ENCODE measurements around the gene BSN. TPM values are rescaled to one million over a fixed set of nuclear protein-coding genes. Genes with fewer than 3 reads are reported as not detected.

BSN gene
- total RNA-seq, 2 donors from 2014 or later: 0.17 to 0.21 TPM

DNA sequence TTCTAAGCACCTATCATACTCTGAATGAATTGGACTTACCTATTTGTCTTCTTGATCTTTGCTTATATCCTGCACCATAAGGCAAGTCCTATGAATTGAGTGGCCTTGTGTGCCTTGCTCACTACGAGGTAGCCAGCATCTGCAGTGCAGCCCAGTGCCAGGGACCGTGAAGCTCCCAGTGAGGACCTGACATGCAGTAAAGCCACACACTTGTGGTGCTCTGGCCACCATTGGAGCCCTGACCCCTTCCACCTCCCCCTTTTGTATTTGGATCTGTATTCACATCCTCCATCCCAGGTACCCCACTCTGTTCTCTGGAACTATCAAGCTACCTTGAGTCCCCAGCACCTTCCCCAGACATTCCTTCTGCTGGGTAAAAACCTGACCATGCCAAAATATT lies 52.1 kb downstream of the BSN start:
- H3K27ac ChIP-seq: no peak overlapping the region
- DNase-seq: no peak
- intact Hi-C loops (cut with DNase I): no loop called here
- no peaks in the 10 kb centered on the region for H3K4me1 ChIP-seq
- no peaks in the 10 kb centered on the region for H3K27me3 ChIP-seq
- no peaks in the 10 kb centered on the region for H3K9me3 ChIP-seq
- TF ChIP-seq CTCF (IDR thresholded peaks at IDR 0.05): no peak
- no peaks in the 10 kb centered on the region for H3K36me3 ChIP-seq
- no peak overlapping the region for H3K4me3 ChIP-seq
- no peak overlapping the region for H3K9ac ChIP-seq (ENCODE audit: low read depth in 2 of 2, low read length in 2 of 2)

GRCh38 chr3:49607105-49607591 lies 52.9 kb downstream of the BSN start:
- H3K9ac ChIP-seq (ENCODE audit: low read depth in 2 of 2, low read length in 2 of 2): no peak overlapping the region
- H3K27ac ChIP-seq: no peak overlapping the region
- H3K4me1 ChIP-seq: no peaks in the 10 kb centered on the region
- intact Hi-C loops (cut with DNase I): no loop called here
- H3K4me3 ChIP-seq: no peak overlapping the region
- no peak for TF ChIP-seq CTCF (IDR thresholded peaks at IDR 0.05)
- no peaks in the 10 kb centered on the region for H3K36me3 ChIP-seq
- no peaks in the 10 kb centered on the region for H3K9me3 ChIP-seq
- no peaks in the 10 kb centered on the region for H3K27me3 ChIP-seq
- no peak for DNase-seq

- no peak overlapping the region for H3K27ac ChIP-seq
- intact Hi-C loops (cut with DNase I): no loop called here
- DNase-seq: no peak
- H3K9me3 ChIP-seq: no peaks in the 10 kb centered on the region
- no peak overlapping the region for H3K9ac ChIP-seq (ENCODE audit: low read depth in 2 of 2, low read length in 2 of 2)
- no peak overlapping the region for H3K4me3 ChIP-seq
- no peaks in the 10 kb centered on the region for H3K36me3 ChIP-seq
- H3K4me1 ChIP-seq: no peaks in the 10 kb centered on the region
- TF ChIP-seq CTCF (IDR thresholded peaks at IDR 0.05): no peak
- no peaks in the 10 kb centered on the region for H3K27me3 ChIP-seq
Measured at GRCh38 chr3:49607796-49608195, 53.5 kb downstream of the BSN start.

GRCh38 chr3:49609314-49609713 lies 55.0 kb downstream of the BSN start:
- Histone ChIP-seq H3K4me1 (no peaks in the 10 kb centered on the region), H3K9ac (ENCODE audit: low read depth in 2 of 2, low read length in 2 of 2) (no peak overlapping the region), H3K36me3 (no peaks in the 10 kb centered on the region), H3K27ac (no peak overlapping the region), H3K4me3 (no peak overlapping the region), H3K9me3 (no peaks in the 10 kb centered on the region), H3K27me3 (no peaks in the 10 kb centered on the region)
- no peak for DNase-seq
- intact Hi-C loops (cut with DNase I): no loop called here
- TF ChIP-seq CTCF (IDR thresholded peaks at IDR 0.05): no peak

GRCh38 chr3:49609815-49610214 lies 55.5 kb downstream of the BSN start:
- no peak overlapping the region for H3K4me3 ChIP-seq
- H3K27ac ChIP-seq: no peak overlapping the region
- no peaks in the 10 kb centered on the region for H3K27me3 ChIP-seq
- TF ChIP-seq CTCF (IDR thresholded peaks at IDR 0.05): no peak
- no peaks in the 10 kb centered on the region for H3K4me1 ChIP-seq
- intact Hi-C loops (cut with DNase I): no loop called here
- no peak overlapping the region for H3K9ac ChIP-seq (ENCODE audit: low read depth in 2 of 2, low read length in 2 of 2)
- no peak for DNase-seq
- H3K9me3 ChIP-seq: no peaks in the 10 kb centered on the region
- no peaks in the 10 kb centered on the region for H3K36me3 ChIP-seq

Measured in colonic mucosa (tissue), 4 donors.